ENCODE data around the gene USP46.

The USP46 gene

DNA sequence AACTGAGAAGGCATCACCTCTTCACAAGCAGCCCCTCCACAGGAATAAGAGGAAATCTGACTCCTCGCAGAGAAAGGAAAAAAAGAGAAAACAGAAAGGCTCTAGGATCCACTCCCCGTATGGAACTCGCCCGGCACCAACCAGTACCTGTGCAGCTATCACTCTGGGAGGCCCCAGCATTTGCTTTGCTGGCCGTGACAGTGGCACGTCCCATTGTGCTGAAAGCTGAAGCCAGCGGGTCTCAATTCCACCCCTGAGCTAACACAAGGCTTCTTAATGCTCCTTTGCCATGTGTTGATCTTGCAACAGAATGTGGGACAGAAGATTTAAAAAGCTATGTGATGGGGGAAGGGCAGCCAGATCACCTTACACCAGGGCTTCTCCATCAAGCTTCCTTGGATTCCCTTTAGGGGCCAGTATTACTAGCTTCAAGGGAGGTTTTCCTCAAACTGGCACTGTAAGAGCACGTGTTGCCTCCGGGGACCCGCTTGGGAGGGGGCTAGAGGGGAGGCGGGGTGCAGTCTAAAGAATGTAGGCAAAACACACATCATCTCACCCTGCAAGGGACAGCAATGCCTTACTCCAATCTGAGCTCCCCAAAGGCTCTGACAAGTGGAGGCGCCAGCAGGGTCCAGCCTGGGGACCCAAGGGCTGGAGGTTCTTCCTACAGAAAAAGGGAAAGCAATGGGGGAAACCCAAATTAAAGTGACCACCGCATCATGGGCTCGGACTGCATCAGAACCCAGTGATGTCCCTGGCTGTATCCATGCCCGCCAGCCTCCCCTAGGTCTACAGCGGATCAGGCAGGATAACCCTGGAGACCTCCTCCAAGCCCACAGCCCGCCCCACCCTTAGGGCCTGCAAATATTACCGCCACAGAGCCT, 1.2 kb downstream of the USP46 start:
- H3K27ac ChIP-seq, result no peak overlapping the region
- TF ChIP-seq, protein P1, sequence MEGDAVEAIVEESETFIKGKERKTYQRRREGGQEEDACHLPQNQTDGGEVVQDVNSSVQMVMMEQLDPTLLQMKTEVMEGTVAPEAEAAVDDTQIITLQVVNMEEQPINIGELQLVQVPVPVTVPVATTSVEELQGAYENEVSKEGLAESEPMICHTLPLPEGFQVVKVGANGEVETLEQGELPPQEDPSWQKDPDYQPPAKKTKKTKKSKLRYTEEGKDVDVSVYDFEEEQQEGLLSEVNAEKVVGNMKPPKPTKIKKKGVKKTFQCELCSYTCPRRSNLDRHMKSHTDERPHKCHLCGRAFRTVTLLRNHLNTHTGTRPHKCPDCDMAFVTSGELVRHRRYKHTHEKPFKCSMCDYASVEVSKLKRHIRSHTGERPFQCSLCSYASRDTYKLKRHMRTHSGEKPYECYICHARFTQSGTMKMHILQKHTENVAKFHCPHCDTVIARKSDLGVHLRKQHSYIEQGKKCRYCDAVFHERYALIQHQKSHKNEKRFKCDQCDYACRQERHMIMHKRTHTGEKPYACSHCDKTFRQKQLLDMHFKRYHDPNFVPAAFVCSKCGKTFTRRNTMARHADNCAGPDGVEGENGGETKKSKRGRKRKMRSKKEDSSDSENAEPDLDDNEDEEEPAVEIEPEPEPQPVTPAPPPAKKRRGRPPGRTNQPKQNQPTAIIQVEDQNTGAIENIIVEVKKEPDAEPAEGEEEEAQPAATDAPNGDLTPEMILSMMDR (IDR thresholded peaks at IDR 0.05), result no peak
- no peak for TF ChIP-seq ZFX (IDR thresholded peaks at IDR 0.05; ENCODE audit: borderline replicate concordance)

DNA sequence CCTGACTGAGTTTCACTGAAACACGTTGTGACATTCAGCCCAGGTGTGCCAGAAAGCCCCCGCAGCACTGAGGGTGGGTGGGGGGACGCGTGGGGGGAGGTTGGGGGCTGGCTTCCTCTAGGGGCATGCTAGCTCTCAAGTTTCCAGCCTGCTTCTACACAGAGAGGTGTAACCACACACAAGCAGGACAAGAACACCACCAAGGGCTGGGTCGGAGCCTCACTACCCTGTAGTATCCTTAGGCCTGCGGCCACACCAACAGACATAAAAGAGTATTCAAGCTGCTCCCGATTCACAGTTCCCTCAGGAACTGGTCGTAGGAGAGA, 1.8 kb downstream of the USP46 start:
- TF ChIP-seq, protein P1 (IDR thresholded peaks at IDR 0.05), result no peak
- TF ChIP-seq ZFX (IDR thresholded peaks at IDR 0.05; ENCODE audit: borderline replicate concordance), result no peak
- no peak overlapping the region for H3K27ac ChIP-seq

DNA sequence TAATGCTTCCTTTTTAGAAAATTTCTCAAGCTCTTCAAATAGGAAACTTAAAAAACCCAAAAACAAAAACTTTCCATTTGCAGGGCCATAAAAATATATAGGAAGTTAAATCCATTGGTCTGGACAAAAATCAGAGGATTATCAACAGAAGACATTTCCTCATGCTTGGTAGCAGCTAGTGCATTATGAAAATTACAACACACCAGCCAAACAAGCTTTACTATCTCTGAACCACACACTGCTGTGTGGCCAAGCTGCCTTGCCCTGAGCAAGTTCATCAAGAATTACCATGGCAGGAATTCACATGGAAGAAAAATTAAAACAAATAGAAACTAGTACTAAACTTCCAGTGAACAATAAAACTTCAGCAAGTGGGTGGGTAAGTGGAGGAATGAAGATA, 3.6 kb downstream of the USP46 start:
- no peak for TF ChIP-seq ZFX (IDR thresholded peaks at IDR 0.05; ENCODE audit: borderline replicate concordance)
- TF ChIP-seq, protein P1 (IDR thresholded peaks at IDR 0.05), result no peak
- no peak overlapping the region for H3K27ac ChIP-seq

DNA sequence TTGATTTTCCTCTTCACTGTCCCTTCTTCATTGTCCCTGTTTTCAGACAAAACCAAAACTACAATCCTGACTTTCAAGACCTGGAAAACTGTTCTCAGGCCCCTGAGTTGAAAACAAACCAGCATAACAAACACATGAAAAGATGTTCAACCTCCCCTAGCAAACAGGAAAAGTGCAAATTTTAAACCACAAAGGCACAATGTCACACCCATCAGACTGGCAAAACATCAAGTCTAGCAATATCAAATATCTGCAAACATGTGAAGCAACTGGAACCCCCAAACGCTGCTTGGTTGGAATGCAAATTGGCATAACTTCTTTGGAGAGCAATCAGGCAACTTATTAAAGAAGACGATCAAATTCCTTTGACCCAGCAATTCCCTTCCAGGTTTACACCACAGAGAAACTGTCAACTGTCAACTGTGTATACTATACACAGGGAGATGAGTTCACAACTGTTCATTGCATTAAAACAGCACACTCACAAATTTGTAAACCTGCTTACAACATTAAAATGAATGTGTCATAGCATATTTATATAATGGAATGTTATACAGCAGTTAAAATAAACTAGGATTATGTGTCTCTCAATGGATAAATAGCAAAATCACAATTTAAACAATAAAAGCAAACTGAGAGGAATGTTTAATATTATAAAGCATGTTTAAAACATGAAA, 7.0 kb downstream of the USP46 start:
- TF ChIP-seq ZFX (IDR thresholded peaks at IDR 0.05; ENCODE audit: borderline replicate concordance), result no peak
- TF ChIP-seq, protein P1 (IDR thresholded peaks at IDR 0.05), result no peak
- no peak overlapping the region for H3K27ac ChIP-seq

DNA sequence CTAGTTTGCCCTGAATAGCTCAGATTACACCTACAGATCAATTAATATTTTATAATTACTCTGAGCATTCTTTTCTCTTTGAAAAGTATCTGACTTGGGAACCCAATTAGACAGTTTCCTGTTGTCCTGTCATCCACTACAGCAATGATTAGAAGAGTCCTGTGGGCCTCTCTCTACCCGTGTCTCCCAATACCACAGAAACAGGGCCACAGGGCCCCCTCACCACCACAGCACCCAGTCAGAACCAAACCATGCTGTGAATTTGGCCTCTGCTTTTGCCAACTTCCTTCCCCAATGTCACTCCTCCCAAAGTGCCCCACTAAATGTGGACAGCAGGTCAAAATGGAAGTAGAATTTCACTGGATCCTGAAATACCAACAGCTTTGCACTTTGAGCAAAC, 10.3 kb downstream of the USP46 start:
- TF ChIP-seq ZFX (IDR thresholded peaks at IDR 0.05; ENCODE audit: borderline replicate concordance), result no peak
- TF ChIP-seq, protein P1 (IDR thresholded peaks at IDR 0.05), result no peak
- H3K27ac ChIP-seq, result no peak overlapping the region

DNA sequence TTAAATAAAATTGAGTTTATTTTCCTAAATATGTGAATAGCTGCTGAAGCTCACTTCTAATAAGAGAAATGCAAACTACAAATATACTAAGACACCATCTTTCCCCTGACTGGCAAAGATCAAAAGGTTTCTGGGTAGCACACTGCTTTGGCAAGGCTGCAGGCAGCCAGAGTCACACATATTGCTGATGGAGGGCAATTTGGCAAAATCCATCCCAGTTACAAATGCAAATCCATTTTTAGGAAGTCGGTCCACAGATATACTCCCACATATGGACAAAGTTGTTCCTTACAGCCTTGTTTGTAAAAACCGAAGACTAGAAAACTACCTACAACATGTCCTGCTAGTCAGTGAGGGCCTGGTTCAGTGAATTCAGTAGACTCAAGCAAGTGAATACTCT, 12.4 kb downstream of the USP46 start:
- no peak overlapping the region for H3K27ac ChIP-seq
- TF ChIP-seq, protein P1 (IDR thresholded peaks at IDR 0.05), result no peak
- no peak for TF ChIP-seq ZFX (IDR thresholded peaks at IDR 0.05; ENCODE audit: borderline replicate concordance)

DNA sequence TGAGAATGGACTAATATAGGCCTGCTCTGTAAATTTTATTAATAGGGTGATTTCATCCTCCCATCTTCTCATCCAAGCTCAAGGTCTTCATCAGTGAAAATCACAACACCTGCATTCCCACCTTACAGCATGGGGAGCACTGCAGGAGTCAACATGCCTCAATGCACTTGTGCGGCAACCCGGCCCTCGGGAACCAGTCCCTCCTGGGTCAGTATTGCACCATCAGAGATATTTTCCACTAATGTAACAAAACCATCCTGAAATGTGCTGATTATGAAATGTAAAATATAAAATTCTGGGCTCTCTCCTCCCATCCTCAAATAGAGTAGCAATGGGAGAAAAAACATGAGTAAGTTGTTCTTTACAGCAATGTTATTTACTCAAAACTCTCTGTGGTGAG, 13.0 kb downstream of the USP46 start:
- TF ChIP-seq ZFX (IDR thresholded peaks at IDR 0.05; ENCODE audit: borderline replicate concordance), result no peak
- TF ChIP-seq, protein P1 (IDR thresholded peaks at IDR 0.05), result no peak
- no peak overlapping the region for H3K27ac ChIP-seq
